OCI-LY7 (cell line): Measurements from ENCODE around the gene HCRTR2. TPM values are rescaled to one million over a fixed set of nuclear protein-coding genes. Genes with fewer than 3 reads are reported as not detected.

Experiments used
- BruUV-seq: library from RNA; stranded (reverse); fragments of 400-500 nt; replicated peaks from 2 replicates; lab custom pipeline; 2021; lab: Mats Ljungman, UMichigan
- CTCF ChIA-PET: fragments of 300-600 bp; sonication (Branson Sonifier 250); formaldehyde crosslinking; loops from one replicate; lab custom pipeline; 2022; ENCODE audit warnings: antibody characterized with exemption; ENCODE audit not compliant: unreplicated experiment; lab: Charles Lee
- POLR2A ChIA-PET: fragments of 300-600 bp; sonication (Branson Sonifier 250); formaldehyde crosslinking; loops from one replicate; lab custom pipeline; 2022; ENCODE audit warnings: antibody characterized with exemption; lab: Charles Lee
- DNase-seq: peaks from one replicate; pipeline ENCODE4 v3.0.0-alpha.2; 2015; ENCODE audit warnings: low spot score
- H2AFZ ChIP-seq: fragments of 200-600 bp; sonication (generic), shearing (Covaris generic); 2 replicates; pipeline ENCODE4 v1.6.1; 2014; ENCODE audit warnings: mild to moderate bottlenecking, antibody characterized with exemption, low read length, moderate library complexity
- H3K27ac ChIP-seq: fragments of 200-600 bp; sonication (generic); 2 replicates; pipeline ENCODE4 v1.5.1; 2014; ENCODE audit warnings: mixed run types, low read depth, mild to moderate bottlenecking, moderate library complexity, low read length, inconsistent platforms; ENCODE audit not compliant: poor library complexity, severe bottlenecking
- H3K36me3 ChIP-seq: fragments of 200-600 bp; sonication (generic); 2 replicates; pipeline ENCODE4 v1.6.1; 2014; ENCODE audit warnings: mild to moderate bottlenecking, antibody characterized with exemption, low read length, moderate library complexity, mixed read lengths; ENCODE audit not compliant: insufficient read depth
- H3K4me1 ChIP-seq: fragments of 200-600 bp; sonication (generic); 2 replicates; pipeline ENCODE4 v1.5.1; 2014; ENCODE audit warnings: mild to moderate bottlenecking, low read length; ENCODE audit not compliant: insufficient read depth, poor library complexity, severe bottlenecking
- H3K4me2 ChIP-seq: fragments of 200-600 bp; sonication (generic); 2 replicates; pipeline ENCODE4 v1.6.1; 2014; ENCODE audit warnings: mild to moderate bottlenecking, low read length
- H3K4me3 ChIP-seq: fragments of 200-600 bp; sonication (generic); 2 replicates; pipeline ENCODE4 v1.5.1; 2014; ENCODE audit warnings: mild to moderate bottlenecking, low read depth, low read length; ENCODE audit not compliant: poor library complexity, severe bottlenecking
- H3K79me2 ChIP-seq: fragments of 200-600 bp; sonication (generic); 2 replicates; pipeline ENCODE4 v1.6.1; 2016; ENCODE audit warnings: low read depth, mild to moderate bottlenecking, low read length, moderate library complexity, mixed read lengths; ENCODE audit not compliant: insufficient read depth
- H3K9me2 ChIP-seq: fragments of 200-600 bp; sonication (generic); 2 replicates; pipeline ENCODE4 v1.6.1; 2016; ENCODE audit warnings: mild to moderate bottlenecking, low read length, mixed read lengths; ENCODE audit not compliant: insufficient read depth
- H3K9me3 ChIP-seq: fragments of 200-600 bp; sonication (generic); 2 replicates; pipeline ENCODE4 v1.6.1; 2014; ENCODE audit warnings: mild to moderate bottlenecking, mixed run types, low read length, mixed read lengths
- H4K20me1 ChIP-seq: fragments of 200-600 bp; sonication (generic); 2 replicates; pipeline ENCODE4 v1.6.1; 2014; ENCODE audit warnings: mild to moderate bottlenecking, antibody characterized with exemption, low read length, moderate library complexity, mixed read lengths; ENCODE audit not compliant: insufficient read depth
- EZH2phosphoT487 ChIP-seq: fragments of 200-600 bp; sonication (generic); IDR thresholded peaks from 2 replicates; pipeline ENCODE4 v1.6.1; 2018; ENCODE audit warnings: low read depth, borderline replicate concordance, mild to moderate bottlenecking, mixed run types, antibody characterized with exemption, low read length, moderate library complexity, mixed read lengths
- intact Hi-C: fragments of 100-400 bp; cut with micrococcal nuclease; formaldehyde crosslinking; loops from one replicate; pipeline ENCODE4 v1.10.0; 2022; ENCODE audit not compliant: unreplicated experiment
- total RNA-seq, 2 experiments: library from RNA; depleted of rRNA in 1 of 2; stranded (reverse); fragments of >200 nt in 1 of 2; shearing (Covaris generic) in 1 of 2; gene quantifications; 2 replicates each; pipeline ENCODE4 v1.2.3, GENCODE V29; 2014 to 2022
- TF ChIP-seq, protein P1 (sequence below): fragments of 200-600 bp; sonication (generic); conservative IDR thresholded peaks from 2 replicates; pipeline ENCODE4 v1.5.1; 2014; ENCODE audit warnings: mild to moderate bottlenecking, antibody characterized with exemption, low read length, moderate library complexity, mixed read lengths

The HCRTR2 gene
- total RNA-seq, 2 experiments from 2014 or later, result not detected

GRCh38 chr6:55299286-55299985 is 125.1 kb downstream of the HCRTR2 start:
- ChIA-PET POLR2A (no interaction called here), CTCF (no interaction called here)
- H2AFZ ChIP-seq, result no peak overlapping the region
- no TSS peak for BruUV-seq
- intact Hi-C loops, result no loop called here
- H3K4me2 ChIP-seq, result no peak overlapping the region
- no peaks in the 10 kb centered on the region for H3K36me3 ChIP-seq
- H3K27ac ChIP-seq, result no peak overlapping the region
- H4K20me1 ChIP-seq, result no peaks in the 10 kb centered on the region
- DNase-seq, result no peak
- no peaks in the 10 kb centered on the region for H3K79me2 ChIP-seq
- H3K9me3 ChIP-seq, result no peaks in the 10 kb centered on the region
- H3K9me2 ChIP-seq, result no peaks in the 10 kb centered on the region; the same call in 1 of the 2 replicates
- TF ChIP-seq EZH2phosphoT487, result no peak
- TF ChIP-seq, protein P1, sequence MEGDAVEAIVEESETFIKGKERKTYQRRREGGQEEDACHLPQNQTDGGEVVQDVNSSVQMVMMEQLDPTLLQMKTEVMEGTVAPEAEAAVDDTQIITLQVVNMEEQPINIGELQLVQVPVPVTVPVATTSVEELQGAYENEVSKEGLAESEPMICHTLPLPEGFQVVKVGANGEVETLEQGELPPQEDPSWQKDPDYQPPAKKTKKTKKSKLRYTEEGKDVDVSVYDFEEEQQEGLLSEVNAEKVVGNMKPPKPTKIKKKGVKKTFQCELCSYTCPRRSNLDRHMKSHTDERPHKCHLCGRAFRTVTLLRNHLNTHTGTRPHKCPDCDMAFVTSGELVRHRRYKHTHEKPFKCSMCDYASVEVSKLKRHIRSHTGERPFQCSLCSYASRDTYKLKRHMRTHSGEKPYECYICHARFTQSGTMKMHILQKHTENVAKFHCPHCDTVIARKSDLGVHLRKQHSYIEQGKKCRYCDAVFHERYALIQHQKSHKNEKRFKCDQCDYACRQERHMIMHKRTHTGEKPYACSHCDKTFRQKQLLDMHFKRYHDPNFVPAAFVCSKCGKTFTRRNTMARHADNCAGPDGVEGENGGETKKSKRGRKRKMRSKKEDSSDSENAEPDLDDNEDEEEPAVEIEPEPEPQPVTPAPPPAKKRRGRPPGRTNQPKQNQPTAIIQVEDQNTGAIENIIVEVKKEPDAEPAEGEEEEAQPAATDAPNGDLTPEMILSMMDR, result no peak
- H3K4me1 ChIP-seq, result no peaks in the 10 kb centered on the region
- no peak overlapping the region for H3K4me3 ChIP-seq

DNA sequence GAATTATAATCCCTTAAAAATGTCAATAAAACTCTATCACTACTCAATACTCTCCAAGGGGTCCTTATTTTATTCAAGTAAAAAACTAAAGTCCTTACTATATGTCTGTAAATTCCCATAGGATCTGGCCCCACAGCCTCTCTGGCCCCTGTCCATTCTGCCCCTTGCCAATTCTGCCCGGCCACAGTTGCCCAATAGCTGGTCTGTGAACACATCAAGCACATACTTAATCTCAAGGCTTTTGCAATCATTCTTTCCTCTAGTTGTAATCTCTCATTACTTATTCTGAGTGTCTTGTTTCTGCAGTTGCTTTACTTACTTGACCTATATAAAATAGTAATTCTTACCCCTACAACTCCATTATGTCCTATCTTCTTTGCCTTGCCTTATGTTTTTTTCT is 130.4 kb downstream of the HCRTR2 start:
- no peaks in the 10 kb centered on the region for H3K36me3 ChIP-seq
- DNase-seq, result no peak
- no peak overlapping the region for H3K4me3 ChIP-seq
- no peaks in the 10 kb centered on the region for H3K79me2 ChIP-seq
- intact Hi-C loops, result no loop called here
- no peaks in the 10 kb centered on the region for H4K20me1 ChIP-seq
- CTCF ChIA-PET, result no interaction called here
- TF ChIP-seq EZH2phosphoT487, result no peak
- TF ChIP-seq, protein P1, result no peak
- H3K4me2 ChIP-seq, result no peak overlapping the region
- POLR2A ChIA-PET, result no interaction called here
- no peaks in the 10 kb centered on the region for H3K4me1 ChIP-seq
- no peak overlapping the region for H2AFZ ChIP-seq
- BruUV-seq, result no TSS peak
- no peaks in the 10 kb centered on the region; the same call in 1 of the 2 replicates for H3K9me2 ChIP-seq
- no peak overlapping the region for H3K27ac ChIP-seq
- H3K9me3 ChIP-seq, result no peaks in the 10 kb centered on the region

GRCh38 chr6:55319961-55320695 is 145.8 kb downstream of the HCRTR2 start:
- no peaks in the 10 kb centered on the region for H3K9me2 ChIP-seq
- H2AFZ ChIP-seq, result no peak overlapping the region
- H3K9me3 ChIP-seq, result no peaks in the 10 kb centered on the region
- BruUV-seq, result no TSS peak
- H3K4me3 ChIP-seq, result no peak overlapping the region
- TF ChIP-seq EZH2phosphoT487, result no peak
- TF ChIP-seq, protein P1, result no peak
- no peak for DNase-seq
- H3K27ac ChIP-seq, result no peak overlapping the region
- H3K4me1 ChIP-seq, result no peaks in the 10 kb centered on the region
- H4K20me1 ChIP-seq, result no peaks in the 10 kb centered on the region
- CTCF ChIA-PET, result interaction anchor here (0.6 kb wide), 1 partner anchor 899 kb away, joined by 3 read pairs; no protein-coding TSS in a partner anchor
- POLR2A ChIA-PET, result interaction anchor here (0.8 kb wide), 1 partner anchor 36 kb away, joined by 3 read pairs; no protein-coding TSS in a partner anchor
- no peak overlapping the region for H3K4me2 ChIP-seq
- no peaks in the 10 kb centered on the region for H3K36me3 ChIP-seq
- intact Hi-C loops, result no loop called here
- no peaks in the 10 kb centered on the region for H3K79me2 ChIP-seq
